ENCODE data around the gene HMCN2. TPM values are rescaled to one million over a fixed set of nuclear protein-coding genes. Genes with fewer than 3 reads are reported as not detected.
A peak's percentile ranks its signal among the peaks of the same experiment; 100 is the strongest.

The HMCN2 gene
- total and polyA plus RNA-seq, 4 donors, result 0.24 to 1.8 (median 0.29) TPM

DNA sequence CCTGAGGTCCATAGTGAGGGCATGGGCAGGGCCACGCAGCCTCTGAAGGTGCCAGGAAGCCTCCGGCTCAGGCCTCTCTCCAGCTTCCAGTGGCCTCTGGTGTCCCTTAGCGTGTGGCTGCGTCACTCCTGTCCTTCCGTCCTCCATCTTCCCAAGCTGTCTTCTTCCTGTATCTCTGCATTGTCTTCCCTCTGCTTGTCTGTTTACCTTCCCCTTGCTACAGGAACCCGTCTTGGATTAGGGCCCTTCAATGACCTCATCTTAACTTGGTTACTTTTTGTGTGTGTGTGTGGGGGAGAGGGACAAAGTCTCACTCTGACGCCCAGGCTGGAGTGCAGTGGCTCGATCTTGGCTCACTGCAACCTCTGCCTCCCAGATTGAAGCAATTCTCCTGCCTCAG lies 193.6 kb downstream of the HMCN2 start:
- 40% methylated on average over 8 of the region's 8 CpGs for WGBS
- Histone ChIP-seq H3K4me1 (ENCODE audit: control insufficient read depth in 4 of 4, insufficient read depth in 4 of 4, low read length in 3 of 4) (peaks cover 7 to 61% (median 26%) of the 10 kb centered on the region in 4 donors), H3K4me3 (ENCODE audit: low read depth in 1 of 3, low read length in 3 of 3) (no peak overlapping the region), H3K36me3 (ENCODE audit: control insufficient read depth in 4 of 4, insufficient read depth in 3 of 4, low read depth in 1 of 4, low read length in 3 of 4) (peaks cover 5 to 42% (median 24%) of the 10 kb centered on the region in 4 donors), H3K27ac (ENCODE audit: low read depth in 1 of 2, low read length in 2 of 2) (peak overlapping the region; percentile 67 to 83), H3K27me3 (ENCODE audit: control insufficient read depth in 4 of 4, insufficient read depth in 4 of 4, low read length in 3 of 4) (no peaks in the 10 kb centered on the region), H3K9me3 (ENCODE audit: control insufficient read depth in 4 of 4, low read length in 3 of 4) (no peaks in the 10 kb centered on the region), H3K9ac (ENCODE audit: low read depth in 1 of 2, low read length in 2 of 2) (no peak overlapping the region)
- no peak for DNase-seq (ENCODE audit: low spot score)
- peak; percentile 77 to 93 for TF ChIP-seq JUND (IDR thresholded peaks at IDR 0.05)
- TF ChIP-seq, protein P1, sequence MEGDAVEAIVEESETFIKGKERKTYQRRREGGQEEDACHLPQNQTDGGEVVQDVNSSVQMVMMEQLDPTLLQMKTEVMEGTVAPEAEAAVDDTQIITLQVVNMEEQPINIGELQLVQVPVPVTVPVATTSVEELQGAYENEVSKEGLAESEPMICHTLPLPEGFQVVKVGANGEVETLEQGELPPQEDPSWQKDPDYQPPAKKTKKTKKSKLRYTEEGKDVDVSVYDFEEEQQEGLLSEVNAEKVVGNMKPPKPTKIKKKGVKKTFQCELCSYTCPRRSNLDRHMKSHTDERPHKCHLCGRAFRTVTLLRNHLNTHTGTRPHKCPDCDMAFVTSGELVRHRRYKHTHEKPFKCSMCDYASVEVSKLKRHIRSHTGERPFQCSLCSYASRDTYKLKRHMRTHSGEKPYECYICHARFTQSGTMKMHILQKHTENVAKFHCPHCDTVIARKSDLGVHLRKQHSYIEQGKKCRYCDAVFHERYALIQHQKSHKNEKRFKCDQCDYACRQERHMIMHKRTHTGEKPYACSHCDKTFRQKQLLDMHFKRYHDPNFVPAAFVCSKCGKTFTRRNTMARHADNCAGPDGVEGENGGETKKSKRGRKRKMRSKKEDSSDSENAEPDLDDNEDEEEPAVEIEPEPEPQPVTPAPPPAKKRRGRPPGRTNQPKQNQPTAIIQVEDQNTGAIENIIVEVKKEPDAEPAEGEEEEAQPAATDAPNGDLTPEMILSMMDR (IDR thresholded peaks at IDR 0.05; ENCODE audit: low read depth, low read length, missing input control), result no peak
- TF ChIP-seq RXRA (IDR thresholded peaks at IDR 0.05), result peak; percentile 57 to 73
- TF ChIP-seq FOXA1 (IDR thresholded peaks at IDR 0.05), result peak; percentile 81
- TF ChIP-seq, protein P2, sequence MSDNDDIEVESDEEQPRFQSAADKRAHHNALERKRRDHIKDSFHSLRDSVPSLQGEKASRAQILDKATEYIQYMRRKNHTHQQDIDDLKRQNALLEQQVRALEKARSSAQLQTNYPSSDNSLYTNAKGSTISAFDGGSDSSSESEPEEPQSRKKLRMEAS (IDR thresholded peaks at IDR 0.05), result peak; percentile 51
- no peak for TF ChIP-seq TAF1 (conservative IDR thresholded peaks at IDR 0.05)
- peak; percentile 50 for TF ChIP-seq YY1 (IDR thresholded peaks at IDR 0.05)
- peak; percentile 89 for TF ChIP-seq FOXA2 (IDR thresholded peaks at IDR 0.05)
- no peak for TF ChIP-seq NR2F2 (IDR thresholded peaks at IDR 0.05)
- TF ChIP-seq EGR1 (IDR thresholded peaks at IDR 0.05; ENCODE audit: low read depth in 2 of 2), result no peak
- TF ChIP-seq GABPA (IDR thresholded peaks at IDR 0.05 in 1 of 2, conservative IDR thresholded peaks at IDR 0.05 in 1 of 2), result peak in 1 of 2 donors; percentile 57
- peak in 1 of 2 donors; percentile 42 for TF ChIP-seq RAD21 (IDR thresholded peaks at IDR 0.05)
- peak; percentile 32 for TF ChIP-seq SP1 (IDR thresholded peaks at IDR 0.05)
- TF ChIP-seq, protein P3, sequence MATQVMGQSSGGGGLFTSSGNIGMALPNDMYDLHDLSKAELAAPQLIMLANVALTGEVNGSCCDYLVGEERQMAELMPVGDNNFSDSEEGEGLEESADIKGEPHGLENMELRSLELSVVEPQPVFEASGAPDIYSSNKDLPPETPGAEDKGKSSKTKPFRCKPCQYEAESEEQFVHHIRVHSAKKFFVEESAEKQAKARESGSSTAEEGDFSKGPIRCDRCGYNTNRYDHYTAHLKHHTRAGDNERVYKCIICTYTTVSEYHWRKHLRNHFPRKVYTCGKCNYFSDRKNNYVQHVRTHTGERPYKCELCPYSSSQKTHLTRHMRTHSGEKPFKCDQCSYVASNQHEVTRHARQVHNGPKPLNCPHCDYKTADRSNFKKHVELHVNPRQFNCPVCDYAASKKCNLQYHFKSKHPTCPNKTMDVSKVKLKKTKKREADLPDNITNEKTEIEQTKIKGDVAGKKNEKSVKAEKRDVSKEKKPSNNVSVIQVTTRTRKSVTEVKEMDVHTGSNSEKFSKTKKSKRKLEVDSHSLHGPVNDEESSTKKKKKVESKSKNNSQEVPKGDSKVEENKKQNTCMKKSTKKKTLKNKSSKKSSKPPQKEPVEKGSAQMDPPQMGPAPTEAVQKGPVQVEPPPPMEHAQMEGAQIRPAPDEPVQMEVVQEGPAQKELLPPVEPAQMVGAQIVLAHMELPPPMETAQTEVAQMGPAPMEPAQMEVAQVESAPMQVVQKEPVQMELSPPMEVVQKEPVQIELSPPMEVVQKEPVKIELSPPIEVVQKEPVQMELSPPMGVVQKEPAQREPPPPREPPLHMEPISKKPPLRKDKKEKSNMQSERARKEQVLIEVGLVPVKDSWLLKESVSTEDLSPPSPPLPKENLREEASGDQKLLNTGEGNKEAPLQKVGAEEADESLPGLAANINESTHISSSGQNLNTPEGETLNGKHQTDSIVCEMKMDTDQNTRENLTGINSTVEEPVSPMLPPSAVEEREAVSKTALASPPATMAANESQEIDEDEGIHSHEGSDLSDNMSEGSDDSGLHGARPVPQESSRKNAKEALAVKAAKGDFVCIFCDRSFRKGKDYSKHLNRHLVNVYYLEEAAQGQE (IDR thresholded peaks at IDR 0.05), result peak; percentile 35
- TF ChIP-seq, protein P4, sequence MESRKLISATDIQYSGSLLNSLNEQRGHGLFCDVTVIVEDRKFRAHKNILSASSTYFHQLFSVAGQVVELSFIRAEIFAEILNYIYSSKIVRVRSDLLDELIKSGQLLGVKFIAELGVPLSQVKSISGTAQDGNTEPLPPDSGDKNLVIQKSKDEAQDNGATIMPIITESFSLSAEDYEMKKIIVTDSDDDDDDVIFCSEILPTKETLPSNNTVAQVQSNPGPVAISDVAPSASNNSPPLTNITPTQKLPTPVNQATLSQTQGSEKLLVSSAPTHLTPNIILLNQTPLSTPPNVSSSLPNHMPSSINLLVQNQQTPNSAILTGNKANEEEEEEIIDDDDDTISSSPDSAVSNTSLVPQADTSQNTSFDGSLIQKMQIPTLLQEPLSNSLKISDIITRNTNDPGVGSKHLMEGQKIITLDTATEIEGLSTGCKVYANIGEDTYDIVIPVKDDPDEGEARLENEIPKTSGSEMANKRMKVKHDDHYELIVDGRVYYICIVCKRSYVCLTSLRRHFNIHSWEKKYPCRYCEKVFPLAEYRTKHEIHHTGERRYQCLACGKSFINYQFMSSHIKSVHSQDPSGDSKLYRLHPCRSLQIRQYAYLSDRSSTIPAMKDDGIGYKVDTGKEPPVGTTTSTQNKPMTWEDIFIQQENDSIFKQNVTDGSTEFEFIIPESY (IDR thresholded peaks at IDR 0.05), result no peak
- no peak for TF ChIP-seq HNF4G (IDR thresholded peaks at IDR 0.05)
- TF ChIP-seq, protein P5, sequence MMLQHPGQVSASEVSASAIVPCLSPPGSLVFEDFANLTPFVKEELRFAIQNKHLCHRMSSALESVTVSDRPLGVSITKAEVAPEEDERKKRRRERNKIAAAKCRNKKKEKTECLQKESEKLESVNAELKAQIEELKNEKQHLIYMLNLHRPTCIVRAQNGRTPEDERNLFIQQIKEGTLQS (IDR thresholded peaks at IDR 0.05), result peak; percentile 13
- TF ChIP-seq HNF4A (conservative IDR thresholded peaks at IDR 0.05), result peak; percentile 75 to 84

All from liver (tissue), 9 donors.